ENCODE results near the gene AKR1C8.
"Not testable (repeated sequence)": the region's sequence is repeated elsewhere in the genome, so short reads cannot be mapped to it uniquely, and the experiment has no call there.

The AKR1C8 gene

GRCh38 chr10:5125315-5126044, 59.5 kb downstream of the AKR1C8 start:
- TF ChIP-seq TAF1 (IDR thresholded peaks at IDR 0.05; ENCODE audit: borderline replicate concordance, low read depth, low read length) (no peak), POLR2A (IDR thresholded peaks at IDR 0.05; ENCODE audit: low read depth, low read length) (no peak), POLR2AphosphoS5 (IDR thresholded peaks at IDR 0.05; ENCODE audit: low read depth, low read length) (no peak)
- no peak for FAIRE-seq
- DNase-seq (ENCODE audit: insufficient read length), result no peak

GRCh38 chr10:5123886-5124285, 61.1 kb downstream of the AKR1C8 start:
- DNase-seq (ENCODE audit: insufficient read length) (no peak), FAIRE-seq (no peak)
- TF ChIP-seq TAF1 (IDR thresholded peaks at IDR 0.05; ENCODE audit: borderline replicate concordance, low read depth, low read length) (no peak), POLR2A (IDR thresholded peaks at IDR 0.05; ENCODE audit: low read depth, low read length) (no peak), POLR2AphosphoS5 (IDR thresholded peaks at IDR 0.05; ENCODE audit: low read depth, low read length) (no peak)

GRCh38 chr10:5119997-5120396, 65.0 kb downstream of the AKR1C8 start:
- DNase-seq (ENCODE audit: insufficient read length); FAIRE-seq: not testable (repeated sequence)

GRCh38 chr10:5117026-5117425, 67.9 kb downstream of the AKR1C8 start:
- DNase-seq (ENCODE audit: insufficient read length) (no peak), FAIRE-seq (no peak)
- TF ChIP-seq POLR2AphosphoS5 (IDR thresholded peaks at IDR 0.05; ENCODE audit: low read depth, low read length) (no peak), POLR2A (IDR thresholded peaks at IDR 0.05; ENCODE audit: low read depth, low read length) (no peak), TAF1 (IDR thresholded peaks at IDR 0.05; ENCODE audit: borderline replicate concordance, low read depth, low read length) (no peak)

GRCh38 chr10:5116621-5117020, 68.3 kb downstream of the AKR1C8 start:
- TF ChIP-seq POLR2A (IDR thresholded peaks at IDR 0.05; ENCODE audit: low read depth, low read length), result no peak
- TF ChIP-seq POLR2AphosphoS5 (IDR thresholded peaks at IDR 0.05; ENCODE audit: low read depth, low read length), result no peak
- no peak for TF ChIP-seq TAF1 (IDR thresholded peaks at IDR 0.05; ENCODE audit: borderline replicate concordance, low read depth, low read length)
- FAIRE-seq (no peak), DNase-seq (ENCODE audit: insufficient read length) (no peak)

GRCh38 chr10:5109861-5110260, 75.1 kb downstream of the AKR1C8 start:
- DNase-seq (ENCODE audit: insufficient read length); FAIRE-seq: not testable (repeated sequence)

GRCh38 chr10:5108658-5109416, 76.1 kb downstream of the AKR1C8 start:
- DNase-seq (ENCODE audit: insufficient read length) (no peak), FAIRE-seq (no peak)
- no peak for TF ChIP-seq POLR2A (IDR thresholded peaks at IDR 0.05; ENCODE audit: low read depth, low read length)
- TF ChIP-seq TAF1 (IDR thresholded peaks at IDR 0.05; ENCODE audit: borderline replicate concordance, low read depth, low read length), result no peak
- TF ChIP-seq POLR2AphosphoS5 (IDR thresholded peaks at IDR 0.05; ENCODE audit: low read depth, low read length), result no peak

GRCh38 chr10:5107860-5108526, 77.0 kb downstream of the AKR1C8 start:
- DNase-seq (ENCODE audit: insufficient read length) (no peak), FAIRE-seq (no peak)
- no peak for TF ChIP-seq POLR2AphosphoS5 (IDR thresholded peaks at IDR 0.05; ENCODE audit: low read depth, low read length)
- no peak for TF ChIP-seq POLR2A (IDR thresholded peaks at IDR 0.05; ENCODE audit: low read depth, low read length)
- no peak for TF ChIP-seq TAF1 (IDR thresholded peaks at IDR 0.05; ENCODE audit: borderline replicate concordance, low read depth, low read length)

- FAIRE-seq (no peak), DNase-seq (ENCODE audit: insufficient read length) (no peak)
- TF ChIP-seq POLR2A (IDR thresholded peaks at IDR 0.05; ENCODE audit: low read depth, low read length) (no peak), TAF1 (IDR thresholded peaks at IDR 0.05; ENCODE audit: borderline replicate concordance, low read depth, low read length) (no peak), POLR2AphosphoS5 (IDR thresholded peaks at IDR 0.05; ENCODE audit: low read depth, low read length) (no peak)
These were observed 78.4 kb downstream of the AKR1C8 start for GRCh38 chr10:5106553-5106952.

GRCh38 chr10:5105626-5106025, 79.3 kb downstream of the AKR1C8 start:
- FAIRE-seq, result no peak
- DNase-seq (ENCODE audit: insufficient read length), result no peak
- no peak for TF ChIP-seq TAF1 (IDR thresholded peaks at IDR 0.05; ENCODE audit: borderline replicate concordance, low read depth, low read length)
- no peak for TF ChIP-seq POLR2AphosphoS5 (IDR thresholded peaks at IDR 0.05; ENCODE audit: low read depth, low read length)
- TF ChIP-seq POLR2A (IDR thresholded peaks at IDR 0.05; ENCODE audit: low read depth, low read length), result no peak

Data from GM12892 (cell line).